ENCODE data around the gene SINHCAF. TPM values are rescaled to one million over a fixed set of nuclear protein-coding genes. Genes with fewer than 3 reads are reported as not detected.

Gene SINHCAF
- total and polyA plus RNA-seq, 12 donors: 5.7 to 16.9 (median 10.1) TPM

DNA sequence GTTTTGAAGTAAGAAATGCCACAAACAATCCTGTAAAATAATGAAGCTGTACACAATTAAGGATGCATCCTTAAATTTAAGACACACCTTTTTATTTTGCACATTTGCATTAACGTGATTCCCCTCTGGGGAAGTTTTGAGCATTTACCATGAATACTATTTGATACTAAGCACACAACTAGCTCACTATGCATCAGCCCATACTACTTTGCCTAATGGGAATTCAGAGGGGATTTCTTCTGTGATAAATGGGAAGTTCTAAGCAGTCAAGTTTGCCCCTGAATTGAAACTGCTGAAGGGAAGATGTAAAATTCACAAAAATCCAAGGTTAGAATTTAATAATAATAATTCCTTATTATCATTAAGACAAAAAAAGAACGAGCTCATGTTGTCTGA, 27.4 kb downstream of the SINHCAF start:
- Histone ChIP-seq H3K4me1 (peaks cover 0 to 3% (median 0%) of the 10 kb centered on the region in 9 donors), H3K27me3 (no peaks in the 10 kb centered on the region), H3K4me3 (no peak overlapping the region), H3K36me3 (peaks cover 0 to 69% (median 3%) of the 10 kb centered on the region in 9 donors), H3K27ac (no peak overlapping the region), H3K9me3 (no peaks in the 10 kb centered on the region)
- intact Hi-C loops (cut with DNase I): no loop called here
- ATAC-seq (no peak), DNase-seq (no peak)
- WGBS, 2 donors: 91 to 93% methylated on average over 2 of the region's 2 CpGs
- TF ChIP-seq, protein P1, sequence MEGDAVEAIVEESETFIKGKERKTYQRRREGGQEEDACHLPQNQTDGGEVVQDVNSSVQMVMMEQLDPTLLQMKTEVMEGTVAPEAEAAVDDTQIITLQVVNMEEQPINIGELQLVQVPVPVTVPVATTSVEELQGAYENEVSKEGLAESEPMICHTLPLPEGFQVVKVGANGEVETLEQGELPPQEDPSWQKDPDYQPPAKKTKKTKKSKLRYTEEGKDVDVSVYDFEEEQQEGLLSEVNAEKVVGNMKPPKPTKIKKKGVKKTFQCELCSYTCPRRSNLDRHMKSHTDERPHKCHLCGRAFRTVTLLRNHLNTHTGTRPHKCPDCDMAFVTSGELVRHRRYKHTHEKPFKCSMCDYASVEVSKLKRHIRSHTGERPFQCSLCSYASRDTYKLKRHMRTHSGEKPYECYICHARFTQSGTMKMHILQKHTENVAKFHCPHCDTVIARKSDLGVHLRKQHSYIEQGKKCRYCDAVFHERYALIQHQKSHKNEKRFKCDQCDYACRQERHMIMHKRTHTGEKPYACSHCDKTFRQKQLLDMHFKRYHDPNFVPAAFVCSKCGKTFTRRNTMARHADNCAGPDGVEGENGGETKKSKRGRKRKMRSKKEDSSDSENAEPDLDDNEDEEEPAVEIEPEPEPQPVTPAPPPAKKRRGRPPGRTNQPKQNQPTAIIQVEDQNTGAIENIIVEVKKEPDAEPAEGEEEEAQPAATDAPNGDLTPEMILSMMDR (IDR thresholded peaks at IDR 0.05): no peak

DNA sequence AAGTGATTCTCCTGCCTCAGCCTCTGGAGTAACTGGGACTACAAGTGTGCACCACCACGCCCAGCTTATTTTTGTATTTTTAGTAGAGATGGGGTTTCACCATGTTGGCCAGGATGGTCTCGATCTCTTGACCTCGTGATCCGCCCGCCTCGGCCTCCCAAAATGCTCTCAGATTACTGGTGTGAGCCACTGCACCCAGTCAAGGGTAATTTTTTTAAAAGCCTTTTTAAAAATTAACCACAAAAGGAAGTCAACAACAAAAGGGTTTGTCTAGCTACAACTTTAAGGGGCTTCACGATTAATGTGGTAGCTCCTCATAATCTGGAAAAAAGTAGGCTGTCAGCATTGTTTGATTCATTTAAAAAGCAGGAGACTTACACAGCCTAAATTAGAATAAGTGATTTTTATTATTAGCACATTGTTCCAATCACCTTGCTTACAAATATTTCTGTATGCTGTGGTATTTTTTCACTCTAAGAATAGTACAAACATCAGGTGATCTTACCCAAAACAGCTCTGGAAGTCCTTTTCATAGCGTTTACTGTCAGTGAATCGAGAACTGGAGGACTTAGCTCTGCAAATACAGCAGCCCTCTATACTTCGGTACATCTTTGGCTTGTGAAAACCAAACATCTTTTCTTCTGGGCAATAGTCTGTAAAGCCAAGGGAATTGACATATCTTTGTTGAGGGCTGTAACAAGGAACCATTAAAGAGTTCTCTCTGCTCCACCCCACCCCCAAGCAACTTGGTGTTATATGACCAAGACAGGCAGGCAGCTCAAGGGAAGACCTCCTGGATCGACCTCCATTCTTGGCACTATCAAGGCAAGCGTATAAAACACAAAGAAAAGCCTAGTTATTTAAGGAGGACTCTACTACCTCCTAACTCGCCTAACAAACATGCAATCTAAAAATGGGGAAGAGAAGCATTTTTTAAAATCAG, 28.1 kb downstream of the SINHCAF start:
- intact Hi-C loops (cut with DNase I): no loop called here
- no peak overlapping the region for H3K4me3 ChIP-seq
- peaks cover 0 to 3% (median 0%) of the 10 kb centered on the region in 9 donors for H3K4me1 ChIP-seq
- WGBS, 2 donors: 87 to 89% methylated on average over 13 of the region's 13 CpGs
- no peak for DNase-seq
- peaks cover 0 to 69% (median 3%) of the 10 kb centered on the region in 9 donors for H3K36me3 ChIP-seq
- no peaks in the 10 kb centered on the region for H3K9me3 ChIP-seq
- no peak overlapping the region for H3K27ac ChIP-seq
- TF ChIP-seq, protein P1 (IDR thresholded peaks at IDR 0.05): no peak
- no peak for ATAC-seq
- no peaks in the 10 kb centered on the region for H3K27me3 ChIP-seq

DNA sequence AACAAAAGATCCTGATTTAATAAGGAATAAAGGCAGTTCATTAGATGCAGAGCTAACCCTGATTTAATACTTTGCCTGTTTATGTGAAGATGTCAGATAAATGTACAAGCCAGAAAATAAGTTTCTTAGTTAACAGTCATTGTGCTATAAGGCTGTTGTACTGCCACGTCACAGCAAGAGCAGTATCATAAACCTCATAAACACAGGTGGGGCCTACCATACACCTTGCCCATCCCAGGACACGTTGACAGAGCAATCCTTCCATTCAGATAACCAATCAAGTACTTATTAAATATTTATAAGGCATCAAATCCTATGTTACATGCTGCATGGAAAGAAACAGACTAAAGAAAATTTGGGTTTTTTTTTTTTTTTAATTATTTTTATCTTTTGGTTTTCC, 36.5 kb downstream of the SINHCAF start:
- intact Hi-C loops (cut with DNase I): no loop called here
- no peak for DNase-seq
- 91 to 94% methylated on average over 2 of the region's 2 CpGs for WGBS, 2 donors

DNA sequence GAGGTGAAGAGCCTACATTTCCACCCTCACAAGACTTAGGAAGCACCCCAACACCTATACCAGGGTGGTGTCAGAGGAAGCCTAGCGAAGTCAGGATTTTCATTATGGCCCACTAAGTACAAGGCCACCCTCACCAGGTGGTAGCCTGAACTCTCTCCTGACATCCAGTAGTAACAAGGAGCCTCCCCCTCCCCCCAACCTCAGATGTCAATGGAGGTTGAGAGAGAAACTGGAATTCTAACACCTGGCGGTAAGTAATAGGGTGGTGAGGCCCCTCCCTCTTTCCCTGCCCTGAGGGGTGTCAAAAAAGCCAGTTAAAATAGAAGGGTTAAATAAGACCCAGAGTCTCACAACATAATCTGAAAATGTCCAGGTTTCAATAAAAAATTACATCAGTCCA, 37.6 kb downstream of the SINHCAF start:
- TF ChIP-seq, protein P1 (IDR thresholded peaks at IDR 0.05): no peak
- H3K4me1 ChIP-seq: no peaks in the 10 kb centered on the region
- intact Hi-C loops (cut with DNase I): no loop called here
- H3K9me3 ChIP-seq: peaks cover 0 to 7% (median 0%) of the 10 kb centered on the region in 11 donors
- no peak overlapping the region for H3K4me3 ChIP-seq
- no peak for DNase-seq
- H3K36me3 ChIP-seq: peaks cover 0 to 92% (median 12%) of the 10 kb centered on the region in 9 donors
- H3K27ac ChIP-seq: no peak overlapping the region
- WGBS, 2 donors: 96 to 100% methylated on average over 2 of the region's 2 CpGs
- no peak for ATAC-seq
- no peaks in the 10 kb centered on the region for H3K27me3 ChIP-seq

More for the DNA sequence above, 36.5 kb downstream of the SINHCAF start:
- Histone ChIP-seq H3K4me3 (no peak overlapping the region), H3K27ac (no peak overlapping the region), H3K4me1 (no peaks in the 10 kb centered on the region), H3K36me3 (peaks cover 0 to 95% (median 12%) of the 10 kb centered on the region in 9 donors), H3K9me3 (peaks cover 0 to 5% (median 0%) of the 10 kb centered on the region in 11 donors), H3K27me3 (no peaks in the 10 kb centered on the region)
- ATAC-seq: no peak
- TF ChIP-seq, protein P1 (IDR thresholded peaks at IDR 0.05): no peak

Data from heart right ventricle (tissue), 16 donors.